Endodermal cell (in vitro differentiated cells): ENCODE results near the gene TPST1. TPM values are rescaled to one million over a fixed set of nuclear protein-coding genes. Genes with fewer than 3 reads are reported as not detected.

Experiments
- DNase-seq: peaks from one replicate; pipeline ENCODE4 v3.0.0-alpha.2; 2017
- H3K27ac ChIP-seq: 2 replicates; pipeline ENCODE4 v1.5.1; 2013; ENCODE audit warnings: mild to moderate bottlenecking, low read depth, low read length, moderate library complexity
- H3K27me3 ChIP-seq: 2 replicates; pipeline ENCODE4 v1.6.1; 2013; ENCODE audit warnings: mild to moderate bottlenecking, low read length, moderate library complexity; ENCODE audit not compliant: insufficient read depth, control insufficient read depth, poor library complexity, severe bottlenecking
- H3K36me3 ChIP-seq: 2 replicates; pipeline ENCODE4 v1.7.0; 2013; ENCODE audit warnings: mild to moderate bottlenecking, low read length, moderate library complexity; ENCODE audit not compliant: control insufficient read depth, insufficient read depth
- H3K4me1 ChIP-seq: one replicate; pipeline ENCODE4 v1.7.0; 2013; ENCODE audit warnings: low read length; ENCODE audit not compliant: control insufficient read depth, insufficient read depth
- H3K4me3 ChIP-seq: 2 replicates; pipeline ENCODE4 v1.5.1; 2013; ENCODE audit warnings: mild to moderate bottlenecking, low read length, moderate library complexity
- H3K9ac ChIP-seq: 2 replicates; pipeline ENCODE4 v1.6.1; 2013; ENCODE audit warnings: mild to moderate bottlenecking, low read length, moderate library complexity; ENCODE audit not compliant: poor library complexity, severe bottlenecking; ENCODE audit errors: extremely low read depth
- H3K9me3 ChIP-seq: 2 replicates; pipeline ENCODE4 v1.6.1; 2013; ENCODE audit warnings: mild to moderate bottlenecking, low read length, moderate library complexity; ENCODE audit not compliant: control insufficient read depth
- H3K27ac Mint-ChIP-seq: 2 replicates; pipeline ENCODE4 v1.8.0; 2020; ENCODE audit warnings: mixed read lengths
- H3K27me3 Mint-ChIP-seq: 2 replicates; pipeline ENCODE4 v1.8.0; 2021; ENCODE audit warnings: mild to moderate bottlenecking, mixed read lengths; ENCODE audit not compliant: insufficient read depth
- H3K36me3 Mint-ChIP-seq: 2 replicates; pipeline ENCODE4 v1.8.0; 2020; ENCODE audit warnings: low read depth, mixed read lengths
- H3K4me1 Mint-ChIP-seq: 2 replicates; pipeline ENCODE4 v1.8.0; 2020; ENCODE audit warnings: mixed read lengths
- H3K4me3 Mint-ChIP-seq: 2 replicates; pipeline ENCODE4 v1.8.0; 2020; ENCODE audit warnings: mild to moderate bottlenecking, moderate library complexity, mixed read lengths
- H3K9me3 Mint-ChIP-seq: 2 replicates; pipeline ENCODE4 v1.8.0; 2020; ENCODE audit warnings: mild to moderate bottlenecking, mixed read lengths
- CTCF ChIP-seq: fragments of 200-600 bp; sonication (generic); conservative IDR thresholded peaks from 2 replicates; pipeline ENCODE4 v1.5.0; 2021; ENCODE audit warnings: antibody characterized with exemption, mild to moderate bottlenecking
- WGBS, 2 experiments: methylation state at CpG; one replicate each; pipeline versions ENCODE4 v1.1.5 to v1.1.7; 2013; ENCODE audit warnings: missing lambda C conversion rate in 2 of 2, mixed read lengths in 1 of 2; ENCODE audit not compliant: insufficient coverage in 1 of 2, insufficient read length in 1 of 2; 5-methylcytosine and 5-hydroxymethylcytosine counted together
- total RNA-seq, 2 donors: library from RNA; stranded (reverse); fragmentation: NEBNext Ultra II Directional in 1 of 2; extraction: Animal tissue kit (Norgen Biotek cat#: 25700) in 1 of 2; gene quantifications; 2 replicates in 1 of 2; 3 replicates in 1 of 2; pipeline ENCODE4 v1.2.1, GENCODE V29; 2021

TPST1 gene
- total RNA-seq, 2 donors from 2014 or later = 38.3 to 43.8 TPM

DNA sequence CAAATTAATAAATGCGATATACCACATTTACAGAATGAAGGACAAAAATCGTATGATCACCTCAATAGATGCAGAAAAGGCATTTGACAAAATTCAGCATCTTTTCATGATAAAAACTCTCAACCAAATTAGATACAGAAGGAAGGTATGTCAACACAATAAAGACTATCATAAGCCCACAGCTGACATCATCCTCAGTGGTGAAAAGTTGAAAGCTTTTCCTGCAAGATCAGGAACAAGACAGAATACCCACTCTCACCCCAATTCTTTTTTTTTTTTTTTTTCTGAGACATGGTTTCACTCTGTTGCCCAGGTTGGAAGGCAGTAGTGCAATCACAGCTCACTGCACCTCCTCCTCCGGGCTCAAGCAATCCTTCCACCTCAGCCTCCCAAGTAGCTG, 67.2 kb downstream of the TPST1 start:
- Mint-ChIP-seq H3K9me3 (peaks cover 9% of the 10 kb centered on the region), H3K4me3 (no peak overlapping the region), H3K36me3 (peaks cover 28% of the 10 kb centered on the region), H3K27ac (no peak overlapping the region), H3K27me3 (no peaks in the 10 kb centered on the region), H3K4me1 (peaks cover 7% of the 10 kb centered on the region)
- no peak for TF ChIP-seq CTCF
- peaks cover under 1% of the 10 kb centered on the region for H3K9me3 ChIP-seq
- no peak overlapping the region for H3K27ac ChIP-seq
- no peak overlapping the region for H3K9ac ChIP-seq
- H3K4me1 ChIP-seq = no peaks in the 10 kb centered on the region
- DNase-seq = no peak
- peaks cover 8% of the 10 kb centered on the region for H3K36me3 ChIP-seq
- WGBS, 2 experiments = 93% methylated on average over 3 of the region's 3 CpGs; no CpG with 5 or more reads in 1 of the 2 experiments
- no peaks in the 10 kb centered on the region for H3K27me3 ChIP-seq
- H3K4me3 ChIP-seq = no peak overlapping the region

DNA sequence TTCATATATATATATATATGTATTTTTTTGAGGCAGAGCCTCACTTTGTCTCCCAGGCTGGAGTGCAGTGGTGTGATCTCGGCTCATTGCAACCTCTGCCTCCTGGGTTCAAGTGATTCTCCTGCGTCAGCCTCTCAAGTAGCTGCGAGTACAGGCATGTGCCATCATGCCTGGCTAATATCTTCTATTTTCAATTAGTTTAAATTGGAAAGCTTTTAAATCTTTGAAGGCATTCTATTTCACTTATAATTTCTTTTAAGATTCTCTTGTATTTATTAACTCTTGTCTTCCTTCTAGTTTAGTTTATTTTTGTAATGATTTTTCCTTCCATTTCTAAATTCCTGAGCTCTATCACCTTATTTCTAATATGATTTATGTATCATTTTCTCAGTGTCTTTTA, 71.2 kb downstream of the TPST1 start:
- H3K36me3 Mint-ChIP-seq = peaks cover 31% of the 10 kb centered on the region
- no peak for TF ChIP-seq CTCF
- H3K27ac Mint-ChIP-seq = no peak overlapping the region
- no peaks in the 10 kb centered on the region for H3K9me3 ChIP-seq
- peaks cover 8% of the 10 kb centered on the region for H3K9me3 Mint-ChIP-seq
- no peak overlapping the region for H3K4me3 Mint-ChIP-seq
- no peaks in the 10 kb centered on the region for H3K4me1 ChIP-seq
- H3K27me3 ChIP-seq = no peaks in the 10 kb centered on the region
- no peak overlapping the region for H3K9ac ChIP-seq
- no peak for DNase-seq
- no peak overlapping the region for H3K4me3 ChIP-seq
- H3K36me3 ChIP-seq = no peaks in the 10 kb centered on the region
- H3K27ac ChIP-seq = no peak overlapping the region
- no peaks in the 10 kb centered on the region for H3K27me3 Mint-ChIP-seq
- H3K4me1 Mint-ChIP-seq = no peaks in the 10 kb centered on the region
- 80 to 99% methylated on average over 1 to 3 of the region's 3 CpGs for WGBS, 2 experiments

GRCh38 chr7:66277492-66277891, 72.4 kb downstream of the TPST1 start:
- Histone ChIP-seq H3K27me3 (no peaks in the 10 kb centered on the region), H3K27ac (no peak overlapping the region), H3K4me1 (peaks cover 4% of the 10 kb centered on the region), H3K4me3 (no peak overlapping the region), H3K9me3 (no peaks in the 10 kb centered on the region), H3K36me3 (no peaks in the 10 kb centered on the region), H3K9ac (no peak overlapping the region)
- no peak for DNase-seq
- Mint-ChIP-seq H3K27me3 (no peaks in the 10 kb centered on the region), H3K4me1 (peaks cover 7% of the 10 kb centered on the region), H3K4me3 (no peak overlapping the region), H3K9me3 (peaks cover 7% of the 10 kb centered on the region), H3K36me3 (peaks cover 25% of the 10 kb centered on the region), H3K27ac (no peak overlapping the region)
- no peak for TF ChIP-seq CTCF
